ENCODE results near the gene TBC1D22A. TPM values are rescaled to one million over a fixed set of nuclear protein-coding genes. Genes with fewer than 3 reads are reported as not detected.
A peak's percentile ranks its signal among the peaks of the same experiment; 100 is the strongest.

The TBC1D22A gene
- total RNA-seq, 2 donors from 2014 or later, result 31.9 to 43.4 TPM

DNA sequence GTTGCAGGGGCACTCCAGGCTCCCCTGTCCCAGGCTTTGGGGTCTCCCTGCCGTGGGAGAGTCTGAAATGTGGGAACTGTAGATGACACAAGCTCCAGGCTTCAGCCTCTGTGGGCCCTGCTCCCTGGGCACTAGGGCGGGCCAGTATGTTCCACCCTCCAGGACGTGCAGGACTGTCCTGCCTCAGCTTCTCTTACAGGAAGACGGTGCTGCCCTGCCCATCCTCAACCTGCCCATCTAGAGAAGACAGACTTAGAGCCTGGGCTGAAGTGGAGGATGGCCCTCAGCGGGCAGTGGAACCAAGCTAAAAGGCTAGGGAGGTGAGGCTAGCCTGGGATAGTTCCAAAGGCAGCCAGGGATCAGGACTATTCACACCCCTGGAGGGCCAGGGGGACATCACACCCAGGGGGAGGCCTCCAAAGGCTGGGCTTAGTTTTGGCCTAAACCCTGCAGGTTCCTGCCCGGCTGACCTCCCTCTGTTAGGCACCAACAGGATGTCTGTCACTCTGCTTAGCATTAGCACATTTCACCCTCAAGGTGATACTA lies 20.4 kb upstream of the TBC1D22A start:
- ATAC-seq, result no peak
- Mint-ChIP-seq H3K27ac (no peak overlapping the region), H3K27me3 (no peaks in the 10 kb centered on the region), H3K4me1 (ENCODE audit: low read depth in 2 of 2) (peaks cover 13 to 14% of the 10 kb centered on the region in 2 donors), H3K9me3 (no peaks in the 10 kb centered on the region), H3K36me3 (no peaks in the 10 kb centered on the region), H3K4me3 (no peak overlapping the region)
- no peak for DNase-seq (ENCODE audit: low spot score)

GRCh38 chr22:46742576-46743221 lies 19.8 kb upstream of the TBC1D22A start:
- no peaks in the 10 kb centered on the region for H3K27me3 Mint-ChIP-seq
- no peaks in the 10 kb centered on the region for H3K36me3 Mint-ChIP-seq
- ATAC-seq, result no peak
- peaks cover 8 to 11% of the 10 kb centered on the region in 2 donors for H3K4me1 Mint-ChIP-seq (ENCODE audit: low read depth in 2 of 2)
- DNase-seq (ENCODE audit: low spot score), result no peak
- H3K27ac Mint-ChIP-seq, result no peak overlapping the region
- no peaks in the 10 kb centered on the region for H3K9me3 Mint-ChIP-seq
- H3K4me3 Mint-ChIP-seq, result no peak overlapping the region

- Mint-ChIP-seq H3K27me3 (no peaks in the 10 kb centered on the region), H3K36me3 (no peaks in the 10 kb centered on the region), H3K4me1 (ENCODE audit: low read depth in 2 of 2) (peaks cover 9 to 13% of the 10 kb centered on the region in 2 donors), H3K9me3 (no peaks in the 10 kb centered on the region), H3K27ac (no peak overlapping the region), H3K4me3 (no peak overlapping the region)
- no peak for ATAC-seq
- no peak for DNase-seq (ENCODE audit: low spot score)
Observed at GRCh38 chr22:46744581-46744980, 17.9 kb upstream of the TBC1D22A start.

GRCh38 chr22:46746192-46746591 lies 16.3 kb upstream of the TBC1D22A start:
- DNase-seq (ENCODE audit: low spot score) (no peak), ATAC-seq (no peak)
- peak overlapping the region in 1 of 2 donors; percentile 32 for H3K27ac Mint-ChIP-seq
- H3K27me3 Mint-ChIP-seq, result no peaks in the 10 kb centered on the region
- peaks cover 15 to 27% of the 10 kb centered on the region in 2 donors for H3K4me1 Mint-ChIP-seq (ENCODE audit: low read depth in 2 of 2)
- no peaks in the 10 kb centered on the region for H3K9me3 Mint-ChIP-seq
- no peaks in the 10 kb centered on the region for H3K36me3 Mint-ChIP-seq
- H3K4me3 Mint-ChIP-seq, result no peak overlapping the region

DNA sequence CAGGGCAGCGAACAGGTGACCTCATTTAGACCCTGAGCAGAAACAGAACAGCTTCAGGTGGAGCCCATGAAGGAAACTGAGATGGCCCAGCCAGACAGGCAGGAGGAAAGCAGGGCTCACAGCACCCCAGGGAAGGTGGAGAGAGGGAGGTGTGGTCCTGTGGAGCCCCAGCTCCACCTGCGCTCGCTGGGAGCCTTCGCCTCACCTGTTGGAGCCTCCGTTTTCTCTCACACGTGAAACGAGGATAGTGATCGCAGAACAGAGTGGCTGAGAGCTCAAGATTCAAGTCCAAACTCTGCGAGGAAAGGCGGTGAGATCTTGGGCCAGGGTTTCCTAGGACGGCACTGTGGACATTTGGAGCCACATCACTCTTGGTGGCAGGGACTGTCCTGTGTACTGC lies 15.8 kb upstream of the TBC1D22A start:
- Mint-ChIP-seq H3K27ac (peak overlapping the region in 1 of 2 donors; percentile 32), H3K36me3 (no peaks in the 10 kb centered on the region), H3K4me3 (no peak overlapping the region), H3K4me1 (ENCODE audit: low read depth in 2 of 2) (peaks cover 18 to 29% of the 10 kb centered on the region in 2 donors), H3K27me3 (no peaks in the 10 kb centered on the region), H3K9me3 (no peaks in the 10 kb centered on the region)
- ATAC-seq (no peak), DNase-seq (ENCODE audit: low spot score) (no peak)

DNA sequence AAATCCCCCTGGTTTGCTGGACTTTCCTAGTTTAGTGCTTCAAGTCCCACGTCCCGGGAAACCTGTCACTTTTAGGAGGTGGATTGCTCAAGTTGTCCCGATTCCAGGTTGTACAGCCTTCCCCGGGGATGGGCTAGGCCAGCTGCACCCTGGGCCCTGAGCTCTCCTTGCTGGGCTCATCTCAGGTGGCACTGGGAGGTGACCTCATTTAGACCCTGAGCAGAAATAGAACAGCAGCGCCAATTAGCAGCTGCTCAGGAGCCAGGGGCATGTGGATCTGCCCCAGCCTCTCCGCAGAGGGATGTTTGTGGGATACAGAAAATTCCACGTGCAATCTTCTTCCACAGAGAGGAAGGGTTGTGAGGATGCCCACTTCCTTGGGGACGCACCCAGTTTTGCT lies 14.8 kb upstream of the TBC1D22A start:
- ATAC-seq (no peak), DNase-seq (ENCODE audit: low spot score) (no peak)
- H3K36me3 Mint-ChIP-seq, result no peaks in the 10 kb centered on the region
- H3K4me3 Mint-ChIP-seq, result no peak overlapping the region
- H3K27me3 Mint-ChIP-seq, result no peaks in the 10 kb centered on the region
- H3K9me3 Mint-ChIP-seq, result no peaks in the 10 kb centered on the region
- peaks cover 18 to 29% of the 10 kb centered on the region in 2 donors for H3K4me1 Mint-ChIP-seq (ENCODE audit: low read depth in 2 of 2)
- no peak overlapping the region for H3K27ac Mint-ChIP-seq

DNA sequence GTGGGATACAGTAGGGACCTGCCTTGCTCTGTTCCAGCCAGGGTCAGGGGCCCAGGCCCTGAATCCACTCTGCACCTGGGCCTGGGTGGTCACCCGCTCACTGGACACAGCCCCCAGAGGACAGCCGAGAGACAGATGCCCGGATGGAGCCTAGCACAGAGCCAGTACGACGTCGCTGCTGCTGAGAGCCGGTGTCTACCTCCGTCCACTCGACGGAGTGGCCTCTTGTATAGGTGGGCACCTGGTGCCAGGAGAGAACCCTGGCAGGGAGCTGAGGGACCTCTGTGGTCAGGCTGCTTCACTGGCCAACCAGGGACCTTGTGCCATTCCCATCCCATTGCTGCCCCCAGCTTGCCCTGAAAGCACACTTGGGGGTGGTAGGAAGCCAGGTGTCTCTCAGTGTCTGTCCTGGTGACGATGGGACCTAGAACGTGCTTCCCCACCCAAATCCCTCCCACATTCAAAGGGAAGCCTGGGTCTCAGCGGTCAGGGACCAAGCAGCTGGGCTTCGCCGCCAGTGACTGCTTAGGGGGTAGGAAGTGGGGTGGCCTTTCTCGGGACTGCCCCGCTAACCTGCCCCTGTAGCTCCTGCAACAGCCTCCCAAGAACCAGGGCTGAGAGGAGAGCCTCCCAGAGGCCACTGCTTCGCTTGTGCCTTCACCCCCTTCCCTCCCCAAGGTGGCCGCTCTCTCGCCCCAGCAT lies 14.1 kb upstream of the TBC1D22A start:
- H3K4me1 Mint-ChIP-seq (ENCODE audit: low read depth in 2 of 2), result peaks cover 18 to 25% of the 10 kb centered on the region in 2 donors
- H3K9me3 Mint-ChIP-seq, result no peaks in the 10 kb centered on the region
- H3K36me3 Mint-ChIP-seq, result no peaks in the 10 kb centered on the region
- H3K27ac Mint-ChIP-seq, result peak overlapping the region in 1 of 2 donors; percentile 98
- ATAC-seq (no peak), DNase-seq (ENCODE audit: low spot score) (no peak)
- H3K4me3 Mint-ChIP-seq, result no peak overlapping the region
- no peaks in the 10 kb centered on the region for H3K27me3 Mint-ChIP-seq

DNA sequence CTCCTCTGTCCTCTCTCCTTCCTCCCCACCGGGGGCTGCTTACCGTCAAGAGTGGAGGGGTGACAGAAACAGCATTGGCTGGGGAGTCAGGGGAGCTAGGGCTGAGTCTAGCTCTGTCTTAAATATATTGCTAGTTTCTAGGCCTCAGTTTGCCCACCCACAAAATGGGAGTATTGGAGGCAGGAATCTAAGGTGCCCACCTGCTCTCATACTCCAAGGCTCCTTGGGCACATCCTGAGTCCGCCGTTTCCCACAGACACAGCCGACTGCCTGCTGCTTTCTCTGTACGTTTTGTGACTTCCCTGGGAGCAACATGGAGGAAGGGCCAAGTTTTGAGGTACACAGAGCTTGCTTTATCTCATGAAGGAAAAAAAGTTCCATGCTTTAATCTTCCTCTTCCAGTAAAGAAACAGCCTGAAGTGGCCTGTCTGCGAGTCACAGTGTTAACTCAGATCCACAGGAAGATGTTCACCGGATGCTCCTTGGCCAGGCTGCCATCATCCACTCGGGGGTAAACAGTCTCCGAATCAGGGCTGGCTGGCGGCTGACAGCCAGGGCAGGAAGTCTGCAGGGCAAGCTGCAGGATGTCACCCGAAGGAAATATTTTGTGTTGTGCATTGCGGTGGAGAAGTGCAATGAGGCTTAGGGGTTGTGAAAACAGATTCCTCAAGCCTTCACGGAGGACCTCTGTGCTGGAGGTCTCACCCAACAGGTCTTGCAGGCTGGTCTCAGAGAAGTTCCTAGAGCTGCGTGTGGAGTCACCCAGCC lies 13.4 kb upstream of the TBC1D22A start:
- peak; percentile 73 for DNase-seq (ENCODE audit: low spot score)
- Mint-ChIP-seq H3K9me3 (no peaks in the 10 kb centered on the region), H3K4me3 (peak overlapping the region; percentile 53), H3K36me3 (no peaks in the 10 kb centered on the region), H3K4me1 (ENCODE audit: low read depth in 2 of 2) (peaks cover 21 to 29% of the 10 kb centered on the region in 2 donors), H3K27ac (peak overlapping the region; percentile 55 to 98), H3K27me3 (no peaks in the 10 kb centered on the region)
- ATAC-seq, result peak; percentile 46 to 77

GRCh38 chr22:46749682-46750529 lies 12.5 kb upstream of the TBC1D22A start:
- no peaks in the 10 kb centered on the region for H3K36me3 Mint-ChIP-seq
- DNase-seq (ENCODE audit: low spot score) (no peak), ATAC-seq (no peak)
- H3K27me3 Mint-ChIP-seq, result no peaks in the 10 kb centered on the region
- peak overlapping the region; percentile 53 for H3K4me3 Mint-ChIP-seq
- H3K4me1 Mint-ChIP-seq (ENCODE audit: low read depth in 2 of 2), result peaks cover 24 to 35% of the 10 kb centered on the region in 2 donors
- peak overlapping the region; percentile 55 to 98 for H3K27ac Mint-ChIP-seq
- no peaks in the 10 kb centered on the region for H3K9me3 Mint-ChIP-seq

DNA sequence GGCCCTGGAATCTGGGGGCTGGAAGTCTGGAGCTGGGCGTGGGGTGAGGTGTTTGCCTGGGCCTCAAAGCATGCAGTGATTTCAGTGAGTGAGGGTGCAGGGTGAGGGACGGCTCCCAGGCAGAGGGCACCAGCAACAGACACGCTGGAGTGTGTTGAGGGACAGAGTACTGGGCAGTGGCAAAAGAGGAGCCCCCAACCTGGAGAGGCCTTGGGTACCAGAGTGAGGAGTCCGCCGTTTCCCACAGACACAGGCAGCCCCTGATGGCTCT lies 12.0 kb upstream of the TBC1D22A start:
- no peak for ATAC-seq
- Mint-ChIP-seq H3K27me3 (no peaks in the 10 kb centered on the region), H3K27ac (peak overlapping the region in 1 of 2 donors; percentile 98), H3K4me3 (no peak overlapping the region), H3K9me3 (no peaks in the 10 kb centered on the region), H3K36me3 (no peaks in the 10 kb centered on the region), H3K4me1 (ENCODE audit: low read depth in 2 of 2) (peaks cover 24 to 36% of the 10 kb centered on the region in 2 donors)
- no peak for DNase-seq (ENCODE audit: low spot score)

GRCh38 chr22:46750863-46751443 lies 11.5 kb upstream of the TBC1D22A start:
- H3K27ac Mint-ChIP-seq, result peak overlapping the region in 1 of 2 donors; percentile 98
- ATAC-seq, result no peak
- H3K36me3 Mint-ChIP-seq, result no peaks in the 10 kb centered on the region
- H3K27me3 Mint-ChIP-seq, result no peaks in the 10 kb centered on the region
- H3K4me1 Mint-ChIP-seq (ENCODE audit: low read depth in 2 of 2), result peaks cover 24 to 36% of the 10 kb centered on the region in 2 donors
- H3K4me3 Mint-ChIP-seq, result no peak overlapping the region
- no peaks in the 10 kb centered on the region for H3K9me3 Mint-ChIP-seq
- DNase-seq (ENCODE audit: low spot score), result no peak

DNA sequence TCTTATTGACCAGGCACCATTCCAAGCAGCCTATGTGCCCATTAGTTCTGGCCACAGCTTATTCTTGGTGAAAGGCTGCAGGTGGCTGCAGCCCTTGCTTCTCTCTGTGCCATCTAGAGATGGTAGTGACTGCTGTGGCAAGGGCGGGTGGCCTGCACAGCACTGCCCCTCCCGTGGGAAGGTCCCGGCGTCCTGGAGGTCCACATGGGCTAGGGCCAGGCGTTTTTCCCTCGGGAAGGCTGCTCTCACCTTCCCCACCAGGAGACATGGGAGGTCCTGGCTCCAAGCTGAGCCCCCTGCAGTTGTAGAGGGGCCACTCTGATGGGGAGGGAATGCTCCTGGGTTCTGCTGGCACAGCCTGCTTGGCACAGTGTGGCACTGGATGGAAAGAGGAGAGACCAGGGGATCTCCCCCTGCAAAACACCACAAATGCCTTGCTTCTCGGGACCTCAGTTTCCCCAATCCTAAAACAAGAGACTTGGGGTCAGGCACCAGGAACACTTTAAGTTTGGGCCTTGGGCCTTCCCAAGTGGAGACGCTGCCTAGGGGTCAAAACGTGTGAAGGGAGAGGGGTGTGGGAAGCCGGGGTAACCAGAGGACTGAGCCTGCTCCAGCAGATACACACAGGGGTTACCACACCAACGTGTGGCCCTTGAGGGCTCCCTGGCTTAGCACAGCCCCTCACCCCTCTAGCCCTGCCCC lies 10.0 kb upstream of the TBC1D22A start:
- ATAC-seq (no peak), DNase-seq (ENCODE audit: low spot score) (no peak)
- H3K36me3 Mint-ChIP-seq, result peaks cover 4% of the 10 kb centered on the region
- H3K27me3 Mint-ChIP-seq, result no peaks in the 10 kb centered on the region
- peaks cover 24 to 36% of the 10 kb centered on the region in 2 donors for H3K4me1 Mint-ChIP-seq (ENCODE audit: low read depth in 2 of 2)
- peaks cover 5% of the 10 kb centered on the region for H3K9me3 Mint-ChIP-seq
- peak overlapping the region in 1 of 2 donors; percentile 98 for H3K27ac Mint-ChIP-seq
- H3K4me3 Mint-ChIP-seq, result no peak overlapping the region
